Suppressor macrophage treated with lipopolysaccharide for 4 hours (primary cell): ENCODE results near the gene CHN2.

Source experiments
- DNase-seq: peaks from one replicate; pipeline ENCODE4 v3.0.0-alpha.2; 2020

The CHN2 gene

GRCh38 chr7:29315122-29315891 is 120.7 kb downstream of the CHN2 start:
- DNase-seq: no peak

DNA sequence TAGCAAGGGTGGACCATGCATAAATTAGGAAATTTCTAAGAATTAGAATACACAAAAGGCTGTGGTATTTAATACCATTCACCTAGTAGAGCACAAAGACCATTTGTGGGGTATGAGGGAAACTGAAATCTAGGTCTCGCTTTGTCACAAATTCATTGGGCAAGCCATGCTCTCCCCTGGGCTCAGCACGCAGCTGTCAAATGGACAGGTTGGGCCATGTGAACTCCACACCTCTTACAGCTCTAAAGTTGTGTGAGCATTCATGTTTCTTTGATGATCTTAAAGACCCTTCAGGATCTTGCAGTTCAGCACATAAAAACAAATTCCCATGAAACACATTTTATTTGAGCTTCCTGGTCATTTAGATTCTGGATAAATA is 121.3 kb downstream of the CHN2 start:
- DNase-seq: no peak

- no peak for DNase-seq
Observed at GRCh38 chr7:29316926-29317325, 122.4 kb downstream of the CHN2 start.

DNA sequence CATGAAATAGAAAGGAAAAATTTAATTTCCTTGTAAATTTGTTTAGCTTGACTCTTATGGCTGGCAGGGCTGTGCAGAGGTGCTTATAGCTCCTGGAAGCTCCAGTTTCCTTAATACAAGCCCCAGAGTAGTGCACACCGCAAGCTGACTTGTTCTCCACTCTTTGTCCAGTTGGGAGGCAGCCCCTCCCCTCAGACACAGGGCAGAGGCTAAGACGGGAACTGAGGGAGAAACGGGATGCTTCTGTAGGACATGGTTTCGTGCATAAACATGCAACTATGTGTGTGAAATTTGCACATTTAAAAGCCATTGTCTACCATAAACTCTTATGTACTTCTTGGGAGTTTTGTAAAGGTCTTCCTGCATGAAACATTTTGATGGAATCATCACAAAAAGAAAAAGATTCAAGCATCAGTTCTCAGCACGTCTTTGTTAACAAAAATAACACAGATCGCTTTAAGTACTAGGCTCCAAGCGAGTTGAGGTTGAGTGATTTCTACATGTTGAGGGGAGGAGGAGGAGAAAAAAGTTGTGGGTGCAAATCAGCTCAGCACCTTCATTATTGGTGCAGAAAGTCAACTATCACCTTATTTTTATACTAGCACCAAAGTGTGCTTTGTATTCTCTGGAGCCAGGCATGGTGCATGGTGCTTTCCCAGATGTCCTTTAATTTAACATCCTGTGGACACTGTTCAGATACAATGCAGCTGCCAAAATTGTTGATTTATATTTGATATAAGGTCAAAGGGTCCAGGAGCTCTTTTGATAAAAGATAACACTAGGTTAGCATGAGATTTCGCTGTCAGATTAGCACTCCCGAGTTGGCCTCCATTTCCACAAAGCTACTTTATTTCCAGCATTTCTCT is 124.5 kb downstream of the CHN2 start:
- DNase-seq: no peak

DNA sequence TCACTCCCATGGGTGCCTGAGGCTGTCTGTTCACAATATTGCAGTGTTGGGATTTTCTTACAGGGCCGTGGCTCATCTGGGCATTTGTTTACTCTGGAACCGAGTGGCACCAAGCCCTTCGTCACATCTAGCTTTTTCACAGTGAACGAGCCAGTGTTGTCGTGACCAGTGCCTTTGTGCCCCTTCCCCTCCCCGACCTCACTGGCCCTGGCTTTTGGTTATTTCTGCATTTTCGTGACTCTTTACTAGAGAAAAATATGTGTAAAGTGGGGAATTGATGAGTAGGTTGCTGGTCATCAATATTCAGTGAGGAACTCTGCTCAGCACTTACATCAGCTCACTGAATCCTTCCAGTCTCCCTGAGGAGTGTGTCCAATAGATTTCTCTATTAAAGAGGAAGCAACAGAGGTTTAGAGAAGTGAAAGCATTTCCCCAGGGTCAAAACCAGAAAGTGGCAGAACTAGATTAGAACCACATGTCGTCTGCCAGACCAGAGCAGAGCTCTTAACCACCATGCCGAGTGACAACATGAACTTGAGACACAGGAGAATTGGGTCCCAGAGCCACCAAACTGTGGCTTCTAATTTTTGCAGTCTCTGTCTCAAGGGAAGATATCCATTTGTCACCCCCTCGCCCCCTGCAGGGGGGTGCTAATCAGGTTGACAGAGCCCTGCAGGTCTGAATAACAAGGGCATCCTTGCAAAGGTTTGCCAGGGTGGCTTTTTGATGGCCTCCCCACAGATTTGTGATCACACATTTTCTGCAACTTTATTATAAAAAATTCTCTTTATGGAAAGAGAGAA is 125.3 kb downstream of the CHN2 start:
- DNase-seq: peak; percentile 94

- no peak for DNase-seq
Observed at GRCh38 chr7:29320577-29320976, 126.0 kb downstream of the CHN2 start.

DNA sequence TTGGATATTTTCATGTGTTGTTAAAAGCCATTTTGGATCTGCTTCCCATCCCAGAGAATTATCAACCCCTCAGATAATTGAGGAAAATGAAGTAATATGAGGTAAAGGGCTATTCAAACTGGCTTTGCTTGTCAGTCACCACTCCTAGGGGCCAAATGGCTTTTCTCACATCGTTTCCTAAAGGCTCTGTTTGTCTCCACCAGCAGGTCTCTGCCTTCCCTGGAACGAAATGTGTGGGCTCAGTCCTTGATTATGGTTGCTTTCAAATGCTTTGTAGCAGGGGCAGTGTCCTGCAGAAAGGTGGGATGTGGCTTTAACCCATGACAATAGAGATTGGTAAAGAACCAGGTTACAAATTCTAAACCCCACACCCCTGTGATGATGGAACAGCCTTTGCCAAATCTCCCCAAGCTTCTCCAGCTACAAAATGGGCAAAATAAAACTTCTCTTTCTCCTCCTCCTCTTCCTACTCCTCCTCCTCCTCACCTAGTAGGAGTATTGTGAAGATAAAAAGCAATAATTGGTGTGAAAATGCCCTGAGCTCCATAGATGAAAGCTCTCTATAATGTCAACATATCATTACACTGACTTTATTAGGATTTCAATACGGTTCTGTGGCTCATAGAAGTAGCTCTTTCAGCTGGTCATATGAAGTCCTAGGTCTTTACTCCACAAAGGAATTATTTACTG is 127.6 kb downstream of the CHN2 start:
- no peak for DNase-seq

- no peak for DNase-seq
Observed at GRCh38 chr7:29325476-29325875, 130.9 kb downstream of the CHN2 start.

DNA sequence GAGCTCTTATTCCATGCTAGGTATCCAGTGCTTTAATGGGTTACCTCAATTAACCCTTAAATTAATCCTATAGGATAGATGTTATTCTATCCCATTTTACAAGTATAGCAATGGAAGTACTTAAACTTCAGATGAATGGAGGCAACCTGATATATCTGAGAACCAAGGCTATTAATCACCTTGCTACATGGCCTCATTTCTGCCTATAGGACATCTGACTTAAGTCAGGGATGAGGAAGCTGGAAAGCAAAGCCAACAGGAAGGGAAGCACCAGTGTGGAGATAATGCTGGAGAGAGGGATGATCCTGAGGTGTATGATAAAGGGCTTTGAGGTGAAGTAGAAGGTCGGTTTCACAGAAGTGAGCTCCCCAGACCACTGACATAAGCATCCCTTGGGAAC is 132.3 kb downstream of the CHN2 start:
- no peak for DNase-seq

- DNase-seq: no peak
Observed at GRCh38 chr7:29327455-29327854, 132.9 kb downstream of the CHN2 start.

GRCh38 chr7:29328045-29328444 is 133.5 kb downstream of the CHN2 start:
- DNase-seq: no peak

DNA sequence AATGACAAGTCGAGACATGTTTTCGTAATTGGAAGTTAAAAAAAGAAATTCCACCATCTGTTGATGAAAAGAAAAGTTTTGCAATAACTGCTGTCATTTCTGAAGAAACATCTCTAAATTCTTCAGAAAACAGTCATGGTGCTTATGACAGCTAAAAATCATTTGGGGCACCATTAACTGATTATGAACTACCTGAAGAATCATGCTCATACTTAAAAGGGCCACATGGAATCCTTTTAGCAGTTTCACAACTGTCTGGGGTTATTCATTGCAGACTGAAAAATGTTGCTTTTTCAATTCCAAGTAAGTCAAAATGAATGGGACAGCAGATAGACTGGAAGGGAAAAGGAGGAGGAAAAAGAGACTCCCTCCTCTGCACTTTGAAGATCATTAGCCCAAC is 134.2 kb downstream of the CHN2 start:
- peak; percentile 63 for DNase-seq

DNA sequence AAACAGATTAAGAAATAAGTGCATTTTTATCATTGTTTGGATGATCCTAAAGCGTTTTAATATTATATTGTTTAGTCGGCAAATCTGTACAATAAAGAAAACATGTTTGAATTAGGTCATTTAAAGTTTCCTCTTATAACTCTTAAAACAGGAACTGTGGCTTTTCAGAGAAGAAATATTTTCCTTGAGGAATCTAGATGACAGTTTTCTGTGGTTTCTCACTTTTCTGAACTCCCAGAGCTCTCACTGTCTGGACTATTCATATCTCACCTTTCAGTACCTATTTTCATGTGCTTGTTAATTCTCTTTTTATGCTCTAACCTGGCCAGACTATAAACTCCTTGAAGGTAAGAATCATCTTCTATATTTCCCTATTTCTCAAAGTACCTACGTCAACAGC is 135.1 kb downstream of the CHN2 start:
- DNase-seq: peak; percentile 42

DNA sequence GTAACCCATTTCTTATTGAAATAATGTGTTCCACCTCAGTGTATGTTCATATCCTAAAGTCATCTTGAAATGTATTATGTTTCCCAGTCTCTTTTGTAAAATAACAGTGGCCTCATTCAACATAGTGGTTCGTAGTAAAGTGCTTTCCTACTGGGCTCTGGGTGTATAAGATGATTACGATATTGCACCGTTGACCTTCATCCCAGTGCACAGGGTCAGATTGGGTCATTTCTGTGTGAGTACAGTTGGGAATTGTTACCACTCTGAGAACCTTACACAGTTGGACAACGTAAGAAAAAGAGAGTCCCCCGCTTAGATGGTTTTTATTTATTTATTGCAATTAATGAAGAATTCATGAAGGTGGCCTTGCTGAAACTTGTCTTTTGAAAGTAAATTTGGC is 135.6 kb downstream of the CHN2 start:
- no peak for DNase-seq

GRCh38 chr7:29331163-29331562 is 136.6 kb downstream of the CHN2 start:
- no peak for DNase-seq

- no peak for DNase-seq
Observed at GRCh38 chr7:29332042-29332811, 137.7 kb downstream of the CHN2 start.

- DNase-seq: no peak
Observed at GRCh38 chr7:29332875-29333855, 138.6 kb downstream of the CHN2 start.

- DNase-seq: no peak
Observed at GRCh38 chr7:29335188-29336083, 140.9 kb downstream of the CHN2 start.

GRCh38 chr7:29337546-29338116 is 143.1 kb downstream of the CHN2 start:
- DNase-seq: no peak
